ENCODE measurements around the gene A3GALT2.

The A3GALT2 gene

GRCh38 chr1:33351281-33351660 lies 30.4 kb upstream of the A3GALT2 start:
- no peak for DNase-seq

- DNase-seq, result no peak
Measured at GRCh38 chr1:33350611-33351280, 29.8 kb upstream of the A3GALT2 start.

- DNase-seq, result peak in 53 of 58 donors; percentile 42 to 86 (median 76)
Measured at GRCh38 chr1:33349778-33350610, 29.1 kb upstream of the A3GALT2 start.

GRCh38 chr1:33349081-33349759 lies 28.3 kb upstream of the A3GALT2 start:
- peak in 27 of 58 donors; percentile 27 to 73 (median 52) for DNase-seq

GRCh38 chr1:33348676-33349080 lies 27.8 kb upstream of the A3GALT2 start:
- peak in 3 of 58 donors; percentile 12 to 28 (median 16) for DNase-seq

GRCh38 chr1:33348194-33348593 lies 27.3 kb upstream of the A3GALT2 start:
- no peak for DNase-seq

GRCh38 chr1:33347650-33347992 lies 26.7 kb upstream of the A3GALT2 start:
- DNase-seq, result no peak

GRCh38 chr1:33346927-33347649 lies 26.2 kb upstream of the A3GALT2 start:
- DNase-seq, result no peak

GRCh38 chr1:33346533-33346926 lies 25.6 kb upstream of the A3GALT2 start:
- DNase-seq, result no peak

GRCh38 chr1:33344896-33345560 lies 24.1 kb upstream of the A3GALT2 start:
- DNase-seq, result no peak

GRCh38 chr1:33343539-33343938 lies 22.6 kb upstream of the A3GALT2 start:
- DNase-seq, result no peak

GRCh38 chr1:33342041-33342723 lies 21.3 kb upstream of the A3GALT2 start:
- peak in 50 of 58 donors; percentile 14 to 85 (median 64) for DNase-seq

- DNase-seq, result no peak
Measured at GRCh38 chr1:33341190-33341589, 20.3 kb upstream of the A3GALT2 start.

- peak in 12 of 58 donors; percentile 11 to 61 (median 34) for DNase-seq
Measured at GRCh38 chr1:33339413-33339812, 18.5 kb upstream of the A3GALT2 start.

- peak in 10 of 58 donors; percentile 18 to 59 (median 32) for DNase-seq
Measured at GRCh38 chr1:33338440-33339211, 17.7 kb upstream of the A3GALT2 start.

- no peak for DNase-seq
Measured at GRCh38 chr1:33338048-33338439, 17.1 kb upstream of the A3GALT2 start.

GRCh38 chr1:33337441-33337840 lies 16.5 kb upstream of the A3GALT2 start:
- no peak for DNase-seq

GRCh38 chr1:33336580-33336979 lies 15.7 kb upstream of the A3GALT2 start:
- DNase-seq, result no peak

GRCh38 chr1:33335020-33335419 lies 14.1 kb upstream of the A3GALT2 start:
- peak in 1 of 58 donors; percentile 24 for DNase-seq

All from anterior cingulate cortex (tissue), 58 donors.